NCI-H2196 treated with DMSO at 0.1 percent for 48 hours (cell line): Measurements from ENCODE around the gene TAF3.
"Not testable (repeated sequence)": the region's sequence is repeated elsewhere in the genome, so short reads cannot be mapped to it uniquely, and the experiment has no call there.

Source experiments
- DNase-seq: peaks from one replicate; lab custom pipeline; 2025; ENCODE audit not compliant: unreplicated experiment; lab: John Stamatoyannopoulos, UW

TAF3 gene, protein sequence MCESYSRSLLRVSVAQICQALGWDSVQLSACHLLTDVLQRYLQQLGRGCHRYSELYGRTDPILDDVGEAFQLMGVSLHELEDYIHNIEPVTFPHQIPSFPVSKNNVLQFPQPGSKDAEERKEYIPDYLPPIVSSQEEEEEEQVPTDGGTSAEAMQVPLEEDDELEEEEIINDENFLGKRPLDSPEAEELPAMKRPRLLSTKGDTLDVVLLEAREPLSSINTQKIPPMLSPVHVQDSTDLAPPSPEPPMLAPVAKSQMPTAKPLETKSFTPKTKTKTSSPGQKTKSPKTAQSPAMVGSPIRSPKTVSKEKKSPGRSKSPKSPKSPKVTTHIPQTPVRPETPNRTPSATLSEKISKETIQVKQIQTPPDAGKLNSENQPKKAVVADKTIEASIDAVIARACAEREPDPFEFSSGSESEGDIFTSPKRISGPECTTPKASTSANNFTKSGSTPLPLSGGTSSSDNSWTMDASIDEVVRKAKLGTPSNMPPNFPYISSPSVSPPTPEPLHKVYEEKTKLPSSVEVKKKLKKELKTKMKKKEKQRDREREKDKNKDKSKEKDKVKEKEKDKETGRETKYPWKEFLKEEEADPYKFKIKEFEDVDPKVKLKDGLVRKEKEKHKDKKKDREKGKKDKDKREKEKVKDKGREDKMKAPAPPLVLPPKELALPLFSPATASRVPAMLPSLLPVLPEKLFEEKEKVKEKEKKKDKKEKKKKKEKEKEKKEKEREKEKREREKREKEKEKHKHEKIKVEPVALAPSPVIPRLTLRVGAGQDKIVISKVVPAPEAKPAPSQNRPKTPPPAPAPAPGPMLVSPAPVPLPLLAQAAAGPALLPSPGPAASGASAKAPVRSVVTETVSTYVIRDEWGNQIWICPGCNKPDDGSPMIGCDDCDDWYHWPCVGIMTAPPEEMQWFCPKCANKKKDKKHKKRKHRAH

DNA sequence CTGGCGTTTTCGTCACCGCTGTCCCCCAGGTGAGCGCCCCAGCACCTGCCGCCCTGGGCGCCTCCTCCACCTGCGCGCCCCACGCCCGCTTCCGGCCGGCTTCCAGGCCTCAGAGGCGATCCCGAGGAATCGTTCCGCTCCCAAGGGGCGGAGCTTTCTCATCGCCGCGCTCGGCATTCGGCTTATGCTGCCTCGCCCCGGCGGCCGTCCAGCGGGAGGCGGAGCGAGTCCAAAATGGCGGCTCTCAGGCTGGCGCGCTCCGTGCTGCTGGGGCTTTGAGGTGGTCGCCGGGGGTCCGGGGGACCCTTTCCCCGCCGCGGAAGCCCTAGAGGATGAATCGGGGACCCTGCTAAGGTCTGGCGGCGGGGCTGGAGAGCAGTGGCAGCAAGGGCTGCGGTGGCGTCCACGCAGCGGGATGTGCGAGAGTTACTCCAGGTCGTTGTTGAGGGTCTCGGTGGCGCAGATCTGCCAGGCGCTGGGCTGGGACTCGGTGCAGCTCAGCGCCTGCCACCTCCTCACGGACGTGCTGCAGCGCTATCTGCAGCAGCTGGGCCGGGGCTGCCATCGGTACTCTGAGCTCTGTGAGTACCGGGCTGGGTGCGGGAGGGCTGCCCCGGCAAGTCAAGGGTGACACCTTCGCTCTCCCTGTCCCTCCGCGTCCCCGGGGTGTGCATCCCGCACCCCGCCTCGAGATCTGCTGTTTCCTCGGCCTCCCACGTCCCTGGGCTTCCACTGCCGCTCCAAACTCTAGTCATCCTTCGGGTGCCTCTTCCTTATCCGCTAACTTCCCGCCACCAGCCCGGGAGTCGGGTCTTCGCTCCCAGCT lies at the start of gene TAF3:
TAF3 (plus strand) TSS at position 211 of the 826 bp plus-strand sequence; CDS start at position 416, 205 bp downstream.
- peak; percentile 37 for DNase-seq

DNA sequence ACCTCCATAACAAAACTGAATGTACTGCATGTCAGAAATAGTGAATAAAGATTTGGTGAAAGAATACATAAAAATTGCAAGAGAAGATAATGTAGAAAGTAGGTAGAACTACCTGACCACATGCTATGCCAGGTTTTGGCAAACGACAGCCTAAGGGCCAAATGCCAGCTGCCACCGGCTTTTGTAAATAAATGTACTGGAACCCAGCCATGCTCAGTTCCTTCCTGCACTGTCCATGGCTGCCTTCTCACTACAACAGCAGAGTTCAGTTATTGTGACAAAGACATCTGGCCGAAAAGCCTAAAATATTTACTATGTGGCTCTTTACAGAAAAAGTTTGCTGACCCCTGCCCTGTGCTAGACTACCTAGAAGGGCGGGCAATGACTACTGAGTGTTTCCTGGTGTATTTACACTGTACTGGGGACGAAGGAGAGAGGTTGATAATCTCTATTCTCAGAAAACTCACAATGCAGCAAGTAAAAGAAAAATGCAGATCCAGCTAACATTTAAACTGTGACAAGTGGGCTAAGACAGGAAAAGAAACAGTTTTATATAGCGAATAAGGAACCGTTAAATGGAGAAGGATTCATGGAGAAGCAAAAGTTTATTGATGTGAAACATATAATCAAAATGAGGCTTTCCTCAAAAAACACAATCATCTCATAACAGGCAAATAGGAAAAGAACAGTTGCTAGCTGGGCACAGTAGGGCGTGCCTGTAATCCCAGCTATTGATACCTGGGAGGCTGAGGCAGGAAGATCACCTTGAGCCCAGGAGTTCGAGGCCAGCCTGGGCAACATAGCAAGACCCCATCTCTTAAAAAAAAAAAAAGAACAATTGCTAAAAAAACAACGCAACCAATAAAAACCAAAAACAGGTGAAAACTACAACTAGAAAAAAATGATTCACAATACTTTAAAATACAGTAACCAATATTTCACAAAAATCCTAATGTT lies 44.2 kb upstream of the TAF3 start:
- DNase-seq, result peak; percentile 32

DNA sequence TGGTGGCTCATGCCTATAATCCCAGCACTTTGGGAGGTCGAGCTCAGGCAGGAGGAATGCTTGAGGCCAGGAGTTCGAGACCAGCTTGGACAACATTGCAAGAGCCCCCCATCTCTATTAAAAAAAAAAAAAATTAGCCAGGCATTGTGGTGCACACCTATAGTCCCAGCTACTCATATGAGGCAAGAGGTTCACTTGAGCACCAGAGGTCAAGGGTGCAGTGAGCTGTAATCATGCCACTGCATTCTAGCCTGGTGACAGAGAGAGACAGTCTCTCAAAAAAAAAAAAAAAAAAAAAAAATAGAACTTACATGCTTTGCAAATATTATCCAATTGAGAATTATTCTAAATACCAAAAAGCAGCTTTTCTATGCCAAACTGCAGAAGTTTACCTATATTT lies 41.5 kb upstream of the TAF3 start:
- no peak for DNase-seq

DNA sequence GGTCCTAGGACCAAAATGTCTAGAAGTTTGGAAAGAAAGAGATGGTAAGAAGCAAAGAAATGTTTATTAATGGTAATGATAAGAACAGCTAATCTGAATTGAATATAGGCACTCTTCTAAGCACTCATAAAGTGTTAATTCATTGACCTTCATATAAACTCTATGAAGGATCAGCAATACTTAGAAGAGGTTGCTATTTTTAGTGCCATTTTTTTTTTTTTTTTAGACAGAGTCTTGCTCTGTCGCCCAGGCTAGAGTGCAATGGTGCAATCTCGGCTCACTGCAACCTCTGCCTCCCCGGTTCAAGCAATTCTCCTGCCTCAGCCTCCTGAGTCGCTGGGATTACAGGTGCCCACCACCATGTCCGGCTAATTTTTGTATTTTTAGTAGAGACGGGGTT lies 36.1 kb upstream of the TAF3 start:
- not testable (repeated sequence) for DNase-seq

DNA sequence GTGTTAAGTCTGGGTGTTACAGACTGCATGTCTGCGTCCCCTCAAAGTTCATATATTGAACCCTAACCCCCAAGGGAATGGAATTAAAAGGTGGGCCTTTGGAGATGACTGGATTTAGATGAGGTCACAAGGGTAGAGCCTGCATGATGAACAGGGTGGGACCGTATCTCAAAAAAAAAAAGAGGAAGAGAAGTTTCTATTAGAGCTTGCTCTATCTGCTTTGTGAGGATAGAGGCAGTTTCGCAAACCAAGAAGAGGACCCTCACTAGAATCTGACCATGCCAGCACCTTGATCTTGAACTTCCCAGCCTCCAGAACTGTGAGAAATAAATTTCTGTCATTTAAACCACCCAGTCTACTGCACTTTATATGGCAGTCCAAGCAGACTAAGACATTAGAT lies 31.9 kb upstream of the TAF3 start:
- no peak for DNase-seq

DNA sequence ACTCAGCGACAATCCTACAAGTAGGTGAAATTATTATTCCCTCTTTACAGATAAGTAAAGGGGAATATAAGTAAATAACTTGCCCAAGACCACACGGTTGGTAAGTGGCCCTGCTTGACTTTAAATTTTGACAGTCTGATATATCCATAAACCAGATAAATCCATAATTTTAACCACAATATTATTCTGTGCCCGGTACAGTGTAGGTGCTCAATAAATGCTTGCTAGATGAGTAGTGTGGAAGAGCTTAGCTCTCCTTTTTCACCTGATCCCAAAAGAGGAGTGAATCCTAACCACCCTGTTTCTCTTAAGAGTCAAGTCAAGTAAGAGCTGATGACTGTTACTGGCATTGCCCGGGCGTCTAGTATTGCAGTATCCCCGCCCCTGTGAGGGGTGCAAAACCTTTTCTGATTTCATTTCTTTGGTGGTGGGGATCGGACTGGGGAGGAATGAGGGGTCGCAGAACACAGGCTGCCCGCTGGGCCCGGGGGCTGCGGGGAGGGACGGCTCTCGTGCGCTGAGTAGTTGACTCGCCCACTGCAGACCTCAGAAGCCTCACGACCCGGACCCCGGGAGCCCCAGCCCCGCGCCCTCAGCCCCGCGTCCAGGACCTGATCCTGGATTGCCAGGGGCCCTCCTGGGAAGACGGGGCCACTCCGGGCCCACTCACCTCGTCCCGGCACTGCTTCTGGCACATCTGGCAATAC lies 31.0 kb upstream of the TAF3 start:
- no peak for DNase-seq

DNA sequence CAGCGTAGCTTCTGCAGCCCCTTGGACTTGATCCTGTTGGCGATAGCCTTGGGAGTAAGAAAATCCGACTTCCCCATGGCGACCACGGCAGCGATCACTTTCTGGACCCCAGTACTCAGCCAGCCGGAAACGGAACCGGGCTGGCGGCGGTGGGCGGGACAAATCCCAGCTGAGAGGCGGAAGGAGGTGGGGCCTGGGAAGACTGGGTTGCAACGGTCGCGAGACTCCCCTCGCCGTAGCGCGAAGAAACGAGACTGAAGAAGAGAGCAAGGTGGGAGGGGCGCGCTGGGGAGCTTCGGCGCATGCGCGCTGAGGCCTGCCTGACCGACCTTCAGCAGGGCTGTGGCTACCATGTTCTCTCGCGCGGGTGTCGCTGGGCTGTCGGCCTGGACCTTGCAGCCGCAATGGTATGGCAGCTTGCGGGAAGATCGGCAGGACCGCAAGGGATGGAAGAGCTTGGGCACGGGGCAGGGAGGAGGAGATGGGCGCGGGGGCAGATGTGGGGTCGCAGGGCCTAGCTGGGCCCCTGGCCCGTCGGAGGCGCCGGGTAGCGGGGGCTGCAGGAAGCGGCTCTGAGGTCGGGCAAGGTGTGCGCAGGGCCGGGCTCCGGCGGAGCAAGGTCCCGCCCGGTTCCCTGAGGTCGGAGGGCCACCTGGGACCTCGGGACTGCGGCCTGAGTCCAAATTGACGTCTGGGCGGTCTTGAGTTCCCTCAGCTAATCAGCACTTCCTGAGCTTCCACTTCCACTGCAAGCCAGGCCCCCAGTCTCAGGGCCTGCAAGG lies 30.3 kb upstream of the TAF3 start, which contains the start of the genes ATP5F1C and KIN:
ATP5F1C (plus strand) TSS at position 321 of the 782 bp plus-strand sequence; CDS start at position 352, 31 bp downstream.
KIN (minus strand) TSS at position 137 of the 782 bp plus-strand sequence; CDS start at position 77, 60 bp downstream.
- peak; percentile 74 for DNase-seq

DNA sequence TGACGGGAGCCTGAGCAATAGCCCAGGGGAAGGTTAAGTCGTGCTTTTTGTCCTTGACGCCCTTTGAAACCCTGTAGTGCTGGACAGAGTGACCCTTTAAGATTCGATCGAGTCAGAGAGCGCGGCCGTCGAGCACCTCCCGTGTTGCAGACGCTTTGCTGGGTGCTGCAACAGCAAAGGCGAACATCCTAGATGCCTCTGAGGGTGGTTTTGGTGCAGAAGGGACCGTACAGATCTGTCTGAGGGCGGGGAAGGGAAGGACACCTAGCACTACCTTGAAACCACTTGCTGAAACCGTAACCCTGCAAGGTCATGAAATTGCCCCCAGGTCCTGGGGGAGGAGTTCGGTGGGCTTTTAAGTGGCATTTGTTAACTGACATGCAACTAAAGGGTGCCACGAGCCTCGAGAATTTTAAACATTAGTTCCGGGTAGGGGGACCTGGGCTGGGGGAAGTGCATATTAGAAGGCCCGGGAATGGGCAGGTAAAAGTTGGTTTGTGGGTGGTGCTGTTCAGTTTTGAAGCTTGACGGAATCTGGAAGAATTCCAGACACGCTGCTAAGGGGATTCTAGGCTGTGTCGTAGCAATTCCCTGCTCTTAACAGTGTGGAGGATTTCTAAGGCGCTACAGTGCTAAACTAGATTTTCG lies 29.5 kb upstream of the TAF3 start:
- no peak for DNase-seq

DNA sequence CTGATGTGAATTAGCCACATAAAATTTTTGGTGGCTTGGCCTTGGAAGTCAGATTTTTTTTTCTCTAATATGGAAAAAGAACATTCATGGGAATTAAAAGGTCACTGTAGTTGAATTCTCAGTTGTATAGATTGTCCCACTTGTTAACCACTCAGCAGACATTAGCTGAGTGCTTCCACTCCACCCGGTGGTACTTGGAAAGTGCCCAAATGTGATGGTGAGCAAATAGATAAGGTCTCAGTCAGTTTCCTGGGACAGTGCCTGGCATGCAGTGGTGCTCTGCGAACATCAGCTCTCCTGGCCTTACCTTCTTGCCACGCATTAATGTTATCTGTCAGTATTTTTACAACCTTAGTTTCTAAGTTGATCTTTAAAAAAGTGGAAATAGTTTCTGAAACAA lies 28.9 kb upstream of the TAF3 start:
- DNase-seq, result no peak

DNA sequence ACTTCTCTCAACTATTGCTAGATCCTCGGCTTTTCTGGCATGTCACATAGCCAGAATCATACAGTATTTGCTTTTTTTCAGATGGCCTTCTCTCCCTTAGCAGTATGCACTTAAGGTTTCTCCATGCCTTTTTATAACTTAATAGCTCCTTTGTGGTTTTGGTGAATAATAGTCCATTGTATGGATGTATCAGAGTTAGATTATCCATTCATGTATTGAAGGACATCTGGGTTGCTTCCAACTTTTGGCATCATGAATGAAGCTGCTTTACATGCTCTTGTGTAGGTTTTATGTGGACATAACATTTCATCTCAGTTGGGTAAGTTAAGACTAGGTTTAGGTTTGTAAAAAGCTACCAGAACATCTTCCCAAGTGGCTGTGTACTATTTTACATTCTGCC lies 25.8 kb upstream of the TAF3 start:
- DNase-seq, result no peak

DNA sequence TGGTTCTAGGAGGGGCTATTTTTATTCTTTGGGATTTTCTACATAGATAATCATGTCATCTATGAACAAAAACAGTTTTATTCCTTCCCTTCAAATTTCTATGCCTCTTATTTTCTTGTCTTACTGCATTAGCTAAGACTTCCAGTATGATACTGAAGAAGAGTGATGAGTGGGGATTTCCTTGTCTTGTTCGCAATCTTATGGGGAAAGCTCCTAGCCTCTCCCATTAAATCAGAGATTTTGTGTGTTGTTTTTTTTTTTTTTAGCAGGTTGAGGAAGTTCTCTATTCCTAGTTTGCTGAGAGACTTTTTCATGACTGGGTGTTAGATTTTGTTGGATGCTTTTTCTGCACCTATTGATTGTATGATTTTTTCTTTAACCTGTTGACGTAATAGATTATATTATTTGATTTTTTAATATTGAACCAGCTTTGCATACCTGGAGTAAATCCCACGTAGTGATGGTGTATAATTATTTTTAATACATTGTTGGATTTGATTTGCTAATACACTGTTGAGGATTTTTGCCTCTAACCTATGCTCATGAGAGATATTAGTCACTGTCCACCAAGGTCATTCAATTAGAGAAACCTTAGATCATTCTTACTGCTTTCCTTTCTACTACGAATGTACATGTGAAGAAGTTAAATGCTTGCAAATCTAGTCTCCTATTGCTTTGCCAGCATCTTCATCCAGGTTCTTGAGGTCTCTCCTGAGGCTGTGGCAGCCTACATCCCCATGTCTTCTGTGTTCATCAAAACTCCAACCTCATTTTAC lies 23.9 kb upstream of the TAF3 start:
- no peak for DNase-seq

DNA sequence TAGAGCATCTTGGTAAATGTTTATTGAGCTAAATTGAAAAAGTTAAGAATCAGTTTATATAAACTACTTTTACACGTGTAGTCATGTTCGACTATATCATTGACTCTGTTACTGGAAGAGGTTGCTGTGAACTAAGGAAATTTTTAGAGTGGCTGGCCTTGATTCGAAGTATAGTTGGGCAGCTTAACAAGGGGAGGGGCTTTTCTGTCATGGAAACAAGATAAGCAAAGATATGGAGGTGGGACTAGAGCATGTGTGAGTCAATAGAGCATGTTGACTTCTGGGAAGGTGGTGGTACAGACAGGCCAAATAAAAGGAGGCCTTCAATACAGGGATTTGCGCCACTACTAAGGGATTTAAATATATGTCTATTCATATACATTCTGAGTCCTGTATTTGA lies 22.7 kb upstream of the TAF3 start:
- no peak for DNase-seq

DNA sequence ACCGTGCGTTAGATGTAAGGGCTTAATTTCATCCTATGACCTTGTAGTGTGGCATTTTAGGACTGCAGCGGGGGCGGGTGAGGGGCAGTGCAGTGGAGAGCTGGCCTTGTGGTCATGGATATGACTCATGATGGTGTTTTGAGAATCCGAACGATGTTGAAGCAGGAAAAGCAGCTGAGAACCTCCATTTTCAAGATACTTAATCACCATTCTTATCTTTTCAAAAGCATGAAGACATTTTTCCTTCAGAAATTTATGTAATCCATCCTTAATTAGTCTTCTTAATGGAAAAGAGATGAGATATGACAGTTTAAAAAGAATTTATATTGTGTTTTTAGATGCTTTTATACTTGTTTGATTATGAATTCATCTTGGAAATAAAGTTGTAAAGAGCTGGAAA lies 20.7 kb upstream of the TAF3 start:
- DNase-seq, result no peak

DNA sequence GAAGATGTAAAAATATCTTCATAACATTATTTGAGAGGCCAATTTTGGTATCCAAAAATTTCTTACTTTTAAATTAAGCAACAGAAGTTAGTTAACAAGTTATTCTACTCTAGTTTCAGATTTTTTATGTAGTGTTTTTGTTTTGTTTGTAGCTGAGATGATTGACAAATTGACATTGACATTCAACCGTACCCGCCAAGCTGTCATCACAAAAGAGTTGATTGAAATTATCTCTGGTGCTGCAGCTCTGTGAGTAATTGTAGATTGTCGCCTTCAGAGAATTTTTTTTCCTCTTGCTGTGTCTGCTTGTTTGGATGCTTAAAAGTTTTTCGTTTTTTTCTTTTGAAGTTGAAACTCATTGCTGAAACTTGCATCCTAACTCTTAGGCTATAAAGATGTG lies 15.7 kb upstream of the TAF3 start:
- no peak for DNase-seq

DNA sequence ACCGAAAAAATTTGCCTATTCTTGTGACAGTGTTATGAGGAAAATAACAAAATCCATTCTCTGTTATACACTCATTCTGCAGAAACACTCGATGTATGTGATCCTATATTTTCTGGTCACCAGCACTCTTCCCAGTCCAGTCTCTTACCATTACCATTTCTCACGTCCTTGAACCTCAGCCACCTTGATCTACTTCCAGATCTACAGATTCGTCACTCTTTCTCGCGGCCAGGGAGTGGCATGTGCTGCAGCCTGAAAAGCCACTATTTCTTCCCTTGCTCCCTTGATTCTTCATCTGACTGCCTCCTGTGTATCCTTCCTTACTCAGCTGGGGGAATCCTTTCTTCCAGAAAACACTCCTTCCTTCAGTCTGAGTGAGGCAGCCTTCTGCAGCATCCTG lies 14.1 kb upstream of the TAF3 start:
- DNase-seq, result no peak

DNA sequence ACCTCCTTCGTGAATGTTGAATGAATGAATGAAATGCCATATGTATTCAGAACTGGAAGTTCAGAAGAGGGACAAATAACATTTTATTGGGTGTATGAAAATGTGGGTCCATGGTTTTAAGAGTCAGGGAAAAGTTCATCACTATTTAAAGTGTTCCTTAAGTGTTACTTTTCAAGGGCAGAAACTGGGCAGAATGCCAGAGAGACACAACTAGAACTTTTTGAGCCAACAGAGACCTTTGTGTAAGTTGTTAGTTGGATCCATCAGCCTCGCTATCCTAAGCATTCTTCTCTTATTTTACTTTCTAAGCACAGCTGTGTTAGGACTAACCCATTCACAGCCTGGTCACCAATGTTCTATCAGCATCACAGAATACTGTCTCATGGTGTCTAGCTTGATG lies 13.6 kb upstream of the TAF3 start:
- no peak for DNase-seq

DNA sequence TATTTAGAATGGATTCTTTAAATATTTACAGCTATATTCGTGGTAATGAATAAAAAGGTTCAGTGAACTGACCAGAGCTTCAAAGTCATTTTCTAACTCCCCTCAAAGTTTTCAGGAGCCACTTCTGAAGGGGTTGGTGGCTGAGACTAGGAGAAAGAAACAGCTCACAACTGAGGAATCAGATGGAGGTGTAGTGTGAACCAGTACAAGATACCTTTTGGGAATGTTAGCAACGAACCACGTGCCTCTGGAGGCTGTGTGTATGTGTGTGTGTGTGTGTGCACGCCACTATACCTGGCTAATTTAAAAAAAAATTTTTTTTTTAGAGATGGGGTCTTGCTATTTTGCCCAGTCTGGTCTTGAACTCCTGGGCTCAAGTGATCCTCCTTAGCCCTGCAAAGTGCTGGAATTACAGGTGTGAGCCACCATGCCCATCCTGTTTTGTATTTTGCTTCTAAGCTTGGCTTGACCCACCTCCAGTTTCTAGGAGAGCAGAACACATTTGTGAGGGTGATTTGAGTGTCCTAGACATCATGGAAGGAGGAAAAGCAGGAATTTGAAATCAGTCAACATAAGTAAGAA lies 9.5 kb upstream of the TAF3 start:
- no peak for DNase-seq
